GM19397 (cell line): ENCODE measurements around the gene IDH3G.

Experiments
- ATAC-seq: cut with Tn5 transposase; IDR thresholded peaks from one replicate; pipeline ENCODE4 v1.9.1; 2021; ENCODE audit warnings: mild to moderate bottlenecking, moderate library complexity; ENCODE audit not compliant: unreplicated experiment

Gene IDH3G

GRCh38 chrX:153791104-153791852 is 2.9 kb downstream of the IDH3G start:
- ATAC-seq = no peak

GRCh38 chrX:153789654-153790053 is 4.5 kb downstream of the IDH3G start:
- ATAC-seq = no peak

GRCh38 chrX:153786669-153787068 is 7.5 kb downstream of the IDH3G start:
- ATAC-seq = no peak

GRCh38 chrX:153784325-153784967 is 9.7 kb downstream of the IDH3G start:
- no peak for ATAC-seq

- ATAC-seq = no peak
Measured at GRCh38 chrX:153783378-153784013, 10.7 kb downstream of the IDH3G start.

GRCh38 chrX:153782871-153783270 is 11.3 kb downstream of the IDH3G start:
- no peak for ATAC-seq

- no peak for ATAC-seq
Measured at GRCh38 chrX:153782313-153782712, 11.9 kb downstream of the IDH3G start.

GRCh38 chrX:153781428-153782047 is 12.6 kb downstream of the IDH3G start:
- no peak for ATAC-seq

GRCh38 chrX:153780678-153781427 is 13.3 kb downstream of the IDH3G start, which contains the start of gene SRPK3:
Gene SRPK3 (plus strand): TSS chrX:153781041. CDS start chrX:153781087, 46 bp downstream.
- ATAC-seq = no peak

GRCh38 chrX:153779891-153780677 is 14.1 kb downstream of the IDH3G start:
- ATAC-seq = no peak

- no peak for ATAC-seq
Measured at GRCh38 chrX:153778684-153779101, 15.5 kb downstream of the IDH3G start.

GRCh38 chrX:153778181-153778580 is 16.0 kb downstream of the IDH3G start:
- ATAC-seq = no peak

GRCh38 chrX:153777261-153778090 is 16.7 kb downstream of the IDH3G start:
- ATAC-seq = no peak

- no peak for ATAC-seq
Measured at GRCh38 chrX:153776611-153777045, 17.5 kb downstream of the IDH3G start.

GRCh38 chrX:153776120-153776599 is 18.0 kb downstream of the IDH3G start:
- no peak for ATAC-seq

- ATAC-seq = no peak
Measured at GRCh38 chrX:153775293-153776119, 18.7 kb downstream of the IDH3G start.

- ATAC-seq = no peak
Measured at GRCh38 chrX:153774576-153775292, 19.4 kb downstream of the IDH3G start.
